GM13977 (cell line): Measurements from ENCODE around the gene ROBO1.
"Not testable (repeated sequence)": the region's sequence is repeated elsewhere in the genome, so short reads cannot be mapped to it uniquely, and the experiment has no call there.

ENCODE experiments used
- DNase-seq: peaks from one replicate; pipeline ENCODE4 v3.0.0; 2012; ENCODE audit warnings: low spot score
- CTCF ChIP-seq: IDR thresholded peaks from 2 replicates; pipeline ENCODE4 v1.5.1; 2012; ENCODE audit warnings: mild to moderate bottlenecking, control low read depth; ENCODE audit not compliant: insufficient read depth; ENCODE audit errors: extremely low read depth, missing control alignments
- in situ Hi-C: fragments of 300-500 bp; cut with MboI; formaldehyde crosslinking; loops from one replicate; pipeline ENCODE4 v1.12.0; 2022; ENCODE audit warnings: low sequenced_read_pairs, low pct_unique_long_range_greater_than_20kb, mixed read lengths, inconsistent platforms; ENCODE audit not compliant: unreplicated experiment

The ROBO1 gene

GRCh38 chr3:79339846-79340245, 428.0 kb downstream of the ROBO1 start:
- TF ChIP-seq CTCF: no peak
- in situ Hi-C loops: no loop called here
- DNase-seq: no peak

GRCh38 chr3:79337798-79338197, 430.0 kb downstream of the ROBO1 start:
- no peak for DNase-seq
- no peak for TF ChIP-seq CTCF
- in situ Hi-C loops: no loop called here

GRCh38 chr3:79329154-79329553, 438.6 kb downstream of the ROBO1 start:
- no peak for DNase-seq
- in situ Hi-C loops: no loop called here
- no peak for TF ChIP-seq CTCF

GRCh38 chr3:79326642-79327041, 441.2 kb downstream of the ROBO1 start:
- in situ Hi-C loops: no loop called here
- TF ChIP-seq CTCF: no peak
- DNase-seq: no peak

GRCh38 chr3:79325833-79326383, 441.9 kb downstream of the ROBO1 start:
- DNase-seq, in situ Hi-C loops: not testable (repeated sequence)

- in situ Hi-C loops: no loop called here
- TF ChIP-seq CTCF: no peak
- DNase-seq: no peak
These were observed 450.0 kb downstream of the ROBO1 start for GRCh38 chr3:79317551-79318518.

GRCh38 chr3:79314962-79315361, 452.8 kb downstream of the ROBO1 start:
- in situ Hi-C loops: no loop called here
- TF ChIP-seq CTCF: no peak
- no peak for DNase-seq
